NOMO-1 treated with DMSO at 0.1 percent for 48 hours (cell line): ENCODE data around the gene SOX2.
"Not testable (repeated sequence)": the region's sequence is repeated elsewhere in the genome, so short reads cannot be mapped to it uniquely, and the experiment has no call there.

Experiments
- DNase-seq: peaks from one replicate; lab custom pipeline; 2025; ENCODE audit not compliant: unreplicated experiment; lab: John Stamatoyannopoulos, UW

Gene SOX2

DNA sequence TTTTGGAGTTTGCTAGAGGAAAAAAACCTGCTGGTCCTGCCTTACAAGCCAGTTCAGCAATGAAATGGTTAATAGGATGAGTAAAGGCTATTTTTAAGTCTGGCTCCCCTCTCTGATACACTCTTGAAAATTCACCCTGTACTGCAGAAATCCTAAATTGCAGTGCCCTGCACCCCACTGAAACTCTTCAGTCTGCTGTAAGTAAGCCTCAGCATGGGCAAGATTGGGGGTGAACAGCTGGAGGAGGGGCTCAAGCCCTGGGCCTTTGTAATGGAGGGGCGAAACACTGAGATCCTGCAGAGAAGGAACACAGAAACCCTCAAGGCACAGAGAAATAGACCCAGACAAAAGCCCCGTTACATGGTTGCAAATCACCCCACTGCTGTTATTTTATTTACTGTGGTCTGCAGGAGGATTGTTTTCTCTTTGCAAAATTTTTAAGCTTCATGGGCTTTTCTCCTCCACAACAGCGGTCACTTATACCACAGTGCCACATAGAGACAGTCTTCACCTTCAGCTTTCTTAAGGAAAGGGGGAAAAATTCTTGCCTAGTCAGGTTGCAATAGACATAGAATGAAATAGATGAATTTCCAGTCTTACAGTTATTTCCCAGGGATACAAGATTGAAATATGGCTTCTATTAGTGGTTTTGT is 45.0 kb downstream of the SOX2 start:
- DNase-seq: no peak

DNA sequence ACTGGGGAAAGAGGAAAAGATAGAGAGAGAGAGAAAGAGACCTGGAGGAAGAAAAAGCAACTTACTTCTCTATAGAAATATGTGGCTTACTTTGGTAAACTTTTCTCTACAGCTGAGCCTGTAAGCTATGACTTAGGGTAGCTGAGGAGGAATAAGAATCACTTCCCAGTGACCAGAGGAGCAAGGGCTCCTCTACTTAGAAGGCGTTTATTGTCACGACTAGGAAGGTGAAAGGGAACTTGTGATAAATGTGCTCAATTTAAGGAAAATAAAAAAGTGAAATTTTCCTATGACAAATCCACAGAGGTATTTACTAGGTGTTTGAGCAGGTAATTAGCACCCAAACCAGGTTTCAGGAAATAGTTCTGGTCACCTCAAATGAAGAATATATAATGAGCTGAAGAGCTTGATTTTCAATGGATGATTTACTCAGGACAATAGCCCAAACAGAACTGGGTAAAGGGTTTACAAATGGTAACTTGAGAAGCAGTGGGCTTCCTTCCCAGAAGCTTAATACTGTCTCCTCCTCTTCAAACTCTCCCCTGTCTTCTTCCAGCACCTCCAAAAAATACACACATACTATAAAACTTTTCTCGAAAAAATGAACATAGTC is 46.1 kb downstream of the SOX2 start:
- DNase-seq: no peak

DNA sequence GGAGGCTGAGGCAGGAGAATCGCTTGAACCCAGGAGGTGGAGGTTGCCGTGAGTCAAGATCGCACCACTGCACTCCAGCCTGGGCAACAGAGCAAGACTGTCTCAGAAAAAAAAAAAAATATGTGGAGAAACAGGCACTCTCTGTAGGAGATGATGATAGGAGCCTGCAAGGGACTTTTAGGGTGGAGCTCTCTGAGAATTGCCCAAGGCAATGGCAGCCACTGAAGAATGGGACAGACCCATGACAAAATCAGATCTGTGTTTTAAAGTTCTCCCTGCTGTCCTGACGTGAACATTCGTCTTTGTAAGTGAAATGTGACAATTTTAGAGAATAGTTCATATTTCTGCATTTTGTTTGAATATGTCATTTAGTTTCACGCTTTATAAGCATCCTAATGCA is 50.2 kb downstream of the SOX2 start:
- no peak for DNase-seq

DNA sequence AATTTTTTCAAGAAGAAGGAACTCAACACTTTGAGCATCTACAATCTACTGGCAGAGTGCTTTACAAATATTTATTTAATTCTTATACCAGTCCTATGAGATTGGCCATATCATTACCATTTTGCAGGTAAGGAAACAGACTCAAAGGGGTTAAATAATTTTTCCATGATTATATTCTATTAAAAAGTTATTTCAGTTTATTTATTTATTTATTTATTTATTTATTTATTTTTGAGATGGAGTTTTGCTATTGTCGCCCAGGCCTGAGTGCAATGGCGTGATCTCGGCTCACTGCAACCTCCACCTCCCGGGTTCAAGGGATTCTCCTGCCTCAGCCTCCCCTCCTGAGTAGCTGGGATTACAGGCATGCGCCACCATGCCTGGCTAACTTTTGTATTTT is 52.3 kb downstream of the SOX2 start:
- DNase-seq: not testable (repeated sequence)
